Skeletal muscle satellite cell (primary cell): Measurements from ENCODE around the gene LIPH.

Experiments used
- H3K27me3 ChIP-seq: 2 replicates; pipeline ENCODE4 v1.7.0; 2013; ENCODE audit warnings: low read length; ENCODE audit not compliant: control insufficient read depth, insufficient read depth
- H3K36me3 ChIP-seq: 2 replicates; pipeline ENCODE4 v1.7.0; 2013; ENCODE audit warnings: mild to moderate bottlenecking, control low read depth, low read length; ENCODE audit not compliant: insufficient read depth
- H3K4me1 ChIP-seq: 2 replicates; pipeline ENCODE4 v1.7.0; 2013; ENCODE audit warnings: low read length; ENCODE audit not compliant: control insufficient read depth, insufficient read depth
- H3K4me2 ChIP-seq: 2 replicates; pipeline ENCODE4 v1.7.0; 2013; ENCODE audit warnings: mild to moderate bottlenecking, low read length
- H3K4me3 ChIP-seq: 2 replicates; pipeline ENCODE4 v1.7.0; 2013; ENCODE audit warnings: low read length
- H3K9ac ChIP-seq: 2 replicates; pipeline ENCODE4 v1.7.0; 2013; ENCODE audit warnings: mild to moderate bottlenecking, low read depth, low read length, moderate library complexity
- H3K9me3 ChIP-seq: replicated peaks from 2 replicates; pipeline ENCODE4 v1.7.0; 2013; ENCODE audit warnings: mild to moderate bottlenecking, control low read depth, low read length

LIPH gene

GRCh38 chr3:185511711-185512110 is 40.7 kb downstream of the LIPH start:
- no peak overlapping the region for H3K9ac ChIP-seq
- peaks cover 26% of the 10 kb centered on the region for H3K27me3 ChIP-seq
- H3K4me1 ChIP-seq: no peaks in the 10 kb centered on the region
- H3K4me3 ChIP-seq: no peak overlapping the region
- no peak overlapping the region for H3K4me2 ChIP-seq
- no peaks in the 10 kb centered on the region for H3K36me3 ChIP-seq
- no peaks in the 10 kb centered on the region for H3K9me3 ChIP-seq

- Histone ChIP-seq H3K9me3 (no peaks in the 10 kb centered on the region), H3K4me1 (no peaks in the 10 kb centered on the region), H3K27me3 (peaks cover 15% of the 10 kb centered on the region), H3K4me2 (no peak overlapping the region), H3K36me3 (no peaks in the 10 kb centered on the region), H3K4me3 (no peak overlapping the region), H3K9ac (no peak overlapping the region)
These were observed 43.9 kb downstream of the LIPH start for GRCh38 chr3:185508335-185508991.

- H3K4me2 ChIP-seq: no peak overlapping the region
- no peak overlapping the region for H3K9ac ChIP-seq
- H3K4me1 ChIP-seq: no peaks in the 10 kb centered on the region
- H3K36me3 ChIP-seq: no peaks in the 10 kb centered on the region
- H3K9me3 ChIP-seq: no peaks in the 10 kb centered on the region
- H3K27me3 ChIP-seq: peaks cover 14% of the 10 kb centered on the region
- no peak overlapping the region for H3K4me3 ChIP-seq
These were observed 44.5 kb downstream of the LIPH start for GRCh38 chr3:185507883-185508282.

GRCh38 chr3:185504636-185505035 is 47.8 kb downstream of the LIPH start:
- Histone ChIP-seq H3K9ac (no peak overlapping the region), H3K9me3 (no peaks in the 10 kb centered on the region), H3K4me3 (no peak overlapping the region), H3K4me1 (no peaks in the 10 kb centered on the region), H3K4me2 (no peak overlapping the region), H3K27me3 (peaks cover 21% of the 10 kb centered on the region), H3K36me3 (no peaks in the 10 kb centered on the region)

- Histone ChIP-seq H3K4me3 (no peak overlapping the region), H3K27me3 (peaks cover 20% of the 10 kb centered on the region), H3K9me3 (no peaks in the 10 kb centered on the region), H3K4me1 (no peaks in the 10 kb centered on the region), H3K9ac (no peak overlapping the region), H3K4me2 (no peak overlapping the region), H3K36me3 (no peaks in the 10 kb centered on the region)
These were observed 48.9 kb downstream of the LIPH start for GRCh38 chr3:185503521-185503920.

- H3K27me3 ChIP-seq: peaks cover 15% of the 10 kb centered on the region
- H3K9ac ChIP-seq: no peak overlapping the region
- no peak overlapping the region for H3K4me2 ChIP-seq
- H3K4me1 ChIP-seq: no peaks in the 10 kb centered on the region
- H3K9me3 ChIP-seq: no peaks in the 10 kb centered on the region
- H3K4me3 ChIP-seq: no peak overlapping the region
- H3K36me3 ChIP-seq: no peaks in the 10 kb centered on the region
These were observed 49.4 kb downstream of the LIPH start for GRCh38 chr3:185502987-185503386.

GRCh38 chr3:185498503-185499396 is 53.6 kb downstream of the LIPH start, which contains the start of gene TMEM41A:
Gene TMEM41A (minus strand): TSS chr3:185499035. CDS start chr3:185498961, 74 bp downstream.
- Histone ChIP-seq H3K36me3 (peaks cover 13% of the 10 kb centered on the region), H3K4me2 (peak within 1 kb of the TSS; percentile 77), H3K4me1 (peaks cover 11% of the 10 kb centered on the region), H3K27me3 (peaks cover 12% of the 10 kb centered on the region), H3K9me3 (no peaks in the 10 kb centered on the region), H3K9ac (peak within 1 kb of the TSS; percentile 87), H3K4me3 (peak within 1 kb of the TSS; percentile 93)

- Histone ChIP-seq H3K36me3 (peaks cover 29% of the 10 kb centered on the region), H3K9me3 (no peaks in the 10 kb centered on the region)
These were observed 62.1 kb downstream of the LIPH start for GRCh38 chr3:185490241-185490640.

GRCh38 chr3:185489462-185489861 is 62.9 kb downstream of the LIPH start:
- no peaks in the 10 kb centered on the region for H3K4me1 ChIP-seq
- no peaks in the 10 kb centered on the region for H3K27me3 ChIP-seq
- H3K9me3 ChIP-seq: no peaks in the 10 kb centered on the region
- peaks cover 29% of the 10 kb centered on the region for H3K36me3 ChIP-seq
- no peak overlapping the region for H3K9ac ChIP-seq
- no peak overlapping the region for H3K4me3 ChIP-seq
- no peak overlapping the region for H3K4me2 ChIP-seq

More at GRCh38 chr3:185490241-185490640, 62.1 kb downstream of the LIPH start:
- Histone ChIP-seq H3K27me3 (no peaks in the 10 kb centered on the region), H3K4me1 (no peaks in the 10 kb centered on the region), H3K4me2 (no peak overlapping the region), H3K9ac (no peak overlapping the region), H3K4me3 (no peak overlapping the region)

- no peak overlapping the region for H3K9ac ChIP-seq
- H3K27me3 ChIP-seq: no peaks in the 10 kb centered on the region
- peaks cover 32% of the 10 kb centered on the region for H3K36me3 ChIP-seq
- no peaks in the 10 kb centered on the region for H3K9me3 ChIP-seq
- H3K4me3 ChIP-seq: no peak overlapping the region
- H3K4me1 ChIP-seq: no peaks in the 10 kb centered on the region
- H3K4me2 ChIP-seq: no peak overlapping the region
These were observed 63.9 kb downstream of the LIPH start for GRCh38 chr3:185488465-185488864.

GRCh38 chr3:185486394-185486793 is 66.0 kb downstream of the LIPH start:
- Histone ChIP-seq H3K9ac (no peak overlapping the region), H3K4me3 (no peak overlapping the region), H3K36me3 (peaks cover 25% of the 10 kb centered on the region), H3K9me3 (no peaks in the 10 kb centered on the region), H3K4me2 (no peak overlapping the region), H3K4me1 (no peaks in the 10 kb centered on the region), H3K27me3 (no peaks in the 10 kb centered on the region)
